GM12892 (cell line): ENCODE results near the gene MKKS.

Experiments used
- POLR2A ChIP-seq: IDR thresholded peaks from 2 replicates; pipeline ENCODE4 v1.6.1; 2011; ENCODE audit warnings: low read depth, low read length, control low read depth
- POLR2AphosphoS5 ChIP-seq: IDR thresholded peaks from 2 replicates; pipeline ENCODE4 v1.6.1; 2011; ENCODE audit warnings: low read depth, low read length, control low read depth

GRCh38 chr20:10428008-10428407 is 6.0 kb downstream of the MKKS start:
- no peak for TF ChIP-seq POLR2AphosphoS5
- no peak for TF ChIP-seq POLR2A
